ENCODE results near the gene DNAAF9. TPM values are rescaled to one million over a fixed set of nuclear protein-coding genes. Genes with fewer than 3 reads are reported as not detected.

The DNAAF9 gene
- total RNA-seq, 4 donors from 2014 or later: 18.5 to 34.4 (median 25.6) TPM

Small RNA genes lying within 50 kb of the gene (small RNA-seq; reads per million reads assigned to genes)
- gene RF00012: not detected
- gene RNU6-1019P: not detected

Other genes starting within 250 kb of the DNAAF9 start
- gene FASTKD5, start 247.8 kb downstream of the DNAAF9 start, total RNA-seq: 10 to 100 TPM; 14.9 to 24.6 (median 17.0) TPM
- gene UBOX5, start 247.8 kb downstream of the DNAAF9 start, total RNA-seq: 1 to 10 TPM; 4.6 to 6.4 (median 5.6) TPM
- gene LZTS3, start 234.1 kb downstream of the DNAAF9 start, total RNA-seq: 1 to 10 TPM; 5.5 to 8.5 (median 8.0) TPM
- 10 to 100 TPM; 61.5 to 76.5 (median 68.2) TPM for gene DDRGK1, start 203.0 kb downstream of the DNAAF9 start, total RNA-seq
- gene ITPA, start 198.2 kb downstream of the DNAAF9 start, total RNA-seq: 10 to 100 TPM; 32.0 to 42.9 (median 35.7) TPM
- gene SLC4A11, start 168.5 kb downstream of the DNAAF9 start, total RNA-seq: 1 to 10 TPM in 2 of 4 donors, under 1 TPM in 2; 0.74 to 1.7 (median 0.95) TPM
- gene ATRN, start 63.3 kb upstream of the DNAAF9 start, total RNA-seq: 10 to 100 TPM; 20.2 to 32.9 (median 26.3) TPM